Right lung (tissue), 5 donors: ENCODE results near the gene AMBN. TPM values are rescaled to one million over a fixed set of nuclear protein-coding genes. Genes with fewer than 3 reads are reported as not detected.

ENCODE experiments used
- polyA plus RNA-seq, 5 donors: library from polyadenylated mRNA; unstranded; fragments of 120-200 nt; gene quantifications; one replicate each; pipeline versions ENCODE4 v1.2.1 to v1.2.3, GENCODE V29; 2013; ENCODE audit warnings: inconsistent platforms in 1 of 5, low replicate concordance in 1 of 5; ENCODE audit not compliant: insufficient read length in 5 of 5, insufficient read depth in 1 of 5

AMBN gene
- polyA plus RNA-seq, 5 donors, result not detected

Other genes starting within 250 kb of the AMBN start
- gene SMR3A, start 231.5 kb upstream of the AMBN start, polyA plus RNA-seq, result not detected
- gene SMR3B, start 209.1 kb upstream of the AMBN start, polyA plus RNA-seq, result not detected
- not detected for gene OPRPN, start 194.3 kb upstream of the AMBN start, polyA plus RNA-seq
- not detected for gene MUC7, start 120.1 kb upstream of the AMBN start, polyA plus RNA-seq
- under 1 TPM in 2 of 5 donors, not detected in 3; 0.49 to 0.58 TPM for gene AMTN, start 73.7 kb upstream of the AMBN start, polyA plus RNA-seq
- gene ENAM, start 36.5 kb downstream of the AMBN start, polyA plus RNA-seq, result under 1 TPM; 0.14 to 0.84 (median 0.42) TPM
- gene JCHAIN, start 74.3 kb downstream of the AMBN start, polyA plus RNA-seq, result 1 to 10 TPM; 1.9 to 4.1 (median 2.2) TPM
- 10 to 100 TPM; 27.9 to 37.2 (median 34.8) TPM for gene UTP3, start 96.3 kb downstream of the AMBN start, polyA plus RNA-seq
- gene RUFY3, start 129.7 kb downstream of the AMBN start, polyA plus RNA-seq, result 100 to 1,000 TPM; 104 to 151 (median 137) TPM
- 100 to 1,000 TPM; 122 to 138 (median 133) TPM for gene GRSF1, start 247.6 kb downstream of the AMBN start, polyA plus RNA-seq